ENCODE results near the gene SVOP.

DNA sequence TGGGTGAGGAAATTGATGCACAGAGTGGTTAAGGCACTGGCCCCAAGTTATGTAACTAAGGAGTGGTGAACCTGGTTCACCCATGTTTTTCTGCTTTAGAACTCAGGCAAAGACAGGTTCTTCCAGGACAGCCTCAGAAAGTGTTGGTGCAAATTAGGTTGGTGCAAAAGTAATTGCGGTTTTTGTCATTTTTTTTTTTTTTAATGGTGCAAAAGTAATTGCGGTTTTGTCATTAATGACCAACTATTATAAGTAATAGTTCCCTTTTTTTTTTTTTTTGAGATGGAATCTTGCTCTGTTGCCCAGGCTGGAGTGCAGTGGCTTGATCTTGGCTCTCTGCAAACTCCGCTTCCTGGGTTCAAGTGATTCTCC lies 158.3 kb downstream of the SVOP start:
- TF ChIP-seq, protein P1, sequence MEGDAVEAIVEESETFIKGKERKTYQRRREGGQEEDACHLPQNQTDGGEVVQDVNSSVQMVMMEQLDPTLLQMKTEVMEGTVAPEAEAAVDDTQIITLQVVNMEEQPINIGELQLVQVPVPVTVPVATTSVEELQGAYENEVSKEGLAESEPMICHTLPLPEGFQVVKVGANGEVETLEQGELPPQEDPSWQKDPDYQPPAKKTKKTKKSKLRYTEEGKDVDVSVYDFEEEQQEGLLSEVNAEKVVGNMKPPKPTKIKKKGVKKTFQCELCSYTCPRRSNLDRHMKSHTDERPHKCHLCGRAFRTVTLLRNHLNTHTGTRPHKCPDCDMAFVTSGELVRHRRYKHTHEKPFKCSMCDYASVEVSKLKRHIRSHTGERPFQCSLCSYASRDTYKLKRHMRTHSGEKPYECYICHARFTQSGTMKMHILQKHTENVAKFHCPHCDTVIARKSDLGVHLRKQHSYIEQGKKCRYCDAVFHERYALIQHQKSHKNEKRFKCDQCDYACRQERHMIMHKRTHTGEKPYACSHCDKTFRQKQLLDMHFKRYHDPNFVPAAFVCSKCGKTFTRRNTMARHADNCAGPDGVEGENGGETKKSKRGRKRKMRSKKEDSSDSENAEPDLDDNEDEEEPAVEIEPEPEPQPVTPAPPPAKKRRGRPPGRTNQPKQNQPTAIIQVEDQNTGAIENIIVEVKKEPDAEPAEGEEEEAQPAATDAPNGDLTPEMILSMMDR (conservative IDR thresholded peaks at IDR 0.05 in 1 of 2, IDR thresholded peaks at IDR 0.05 in 1 of 2; ENCODE audit: extremely low read depth in 1 of 2, insufficient read depth in 1 of 2, low read depth in 1 of 2, low read length in 2 of 2): no peak
- TF ChIP-seq EZH2 (IDR thresholded peaks at IDR 0.05; ENCODE audit: borderline replicate concordance, low read length): no peak

Data from mammary epithelial cell (primary cell).